DMS 273 (cell line): ENCODE data around the gene SIPA1.
"Not testable (repeated sequence)": the region's sequence is repeated elsewhere in the genome, so short reads cannot be mapped to it uniquely, and the experiment has no call there.

Experiments used
- DNase-seq: peaks from one replicate; lab custom pipeline; 2025; ENCODE audit not compliant: unreplicated experiment; lab: John Stamatoyannopoulos, UW

The SIPA1 gene

DNA sequence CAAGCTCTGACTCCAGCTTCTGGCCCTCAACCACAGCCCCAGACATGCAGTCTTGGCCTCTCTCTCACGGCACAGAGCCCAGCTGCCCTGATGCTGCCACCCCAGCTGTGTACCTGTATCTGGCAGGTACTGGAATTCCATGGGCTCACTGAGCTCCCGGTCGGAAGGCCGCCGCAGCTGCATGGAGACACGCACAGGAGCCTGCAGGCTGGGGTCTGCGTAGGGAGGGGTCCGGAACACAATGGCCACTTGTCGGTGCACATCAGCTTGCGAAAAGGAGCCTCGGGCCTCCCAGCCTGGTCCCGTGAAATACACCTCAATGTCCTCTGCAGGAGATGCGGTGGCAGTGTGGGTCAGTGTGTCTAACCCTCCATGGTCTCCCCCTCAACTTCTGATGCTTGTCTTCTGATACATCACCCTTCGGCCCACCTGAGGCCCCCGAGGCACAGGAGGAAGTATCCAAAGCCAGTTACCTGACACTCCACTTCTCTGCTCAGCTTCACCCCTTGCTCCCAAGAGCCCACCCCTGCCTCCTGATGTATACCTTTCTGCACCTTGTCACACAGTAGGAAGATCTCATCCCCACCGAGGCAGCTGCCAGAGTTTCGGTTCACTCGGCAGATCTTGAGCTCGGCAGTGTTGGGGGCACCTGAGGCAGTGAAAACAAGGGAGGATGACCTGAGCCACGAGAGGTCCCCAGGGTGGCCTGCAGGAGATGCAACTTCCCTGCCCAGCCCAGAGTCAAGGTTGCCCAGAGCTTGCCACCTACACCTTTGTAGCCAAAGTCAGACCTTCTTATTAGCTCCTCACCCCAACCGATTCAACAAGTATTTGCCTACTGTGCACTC, 20.5 kb downstream of the SIPA1 start:
- no peak for DNase-seq

DNA sequence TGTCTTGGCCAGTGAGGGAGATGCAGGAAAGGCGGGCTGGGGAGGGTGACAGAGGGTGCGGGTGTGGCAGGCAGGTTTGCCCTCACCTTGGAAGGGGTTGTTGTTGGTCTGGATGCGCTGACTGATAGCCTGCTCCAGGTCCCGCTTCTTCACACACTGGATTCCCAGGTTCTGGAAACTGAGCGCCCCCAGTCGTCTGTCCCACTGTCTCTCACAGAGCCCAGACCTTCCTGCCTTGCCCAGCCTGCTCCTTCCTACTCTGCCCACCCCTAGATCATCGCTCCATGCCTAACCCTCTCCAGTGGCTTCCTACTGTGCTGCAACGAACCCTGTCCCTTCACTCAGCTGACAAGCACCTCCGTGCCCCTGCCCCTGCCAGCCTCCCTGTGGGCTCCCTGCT, 22.1 kb downstream of the SIPA1 start:
- DNase-seq = no peak

DNA sequence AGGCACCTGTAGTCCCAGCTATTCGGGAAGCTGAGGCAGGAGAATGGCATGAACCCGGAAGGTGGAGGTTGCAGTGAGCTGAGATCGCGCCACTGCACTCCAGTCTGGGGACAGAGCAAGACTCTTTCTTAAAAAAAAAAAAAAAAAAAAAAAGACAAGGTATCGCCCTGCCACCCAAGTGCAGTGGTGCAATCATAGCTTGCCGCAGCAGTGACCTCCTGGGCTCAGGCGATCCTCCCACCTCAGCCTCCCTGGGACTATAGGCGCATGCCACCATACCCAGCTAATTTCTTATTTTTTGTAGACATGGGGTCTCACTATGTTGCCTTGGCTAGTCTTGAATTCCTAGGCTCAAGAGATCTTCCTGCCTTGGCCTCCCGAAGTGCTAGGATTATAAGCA, 23.0 kb downstream of the SIPA1 start:
- not testable (repeated sequence) for DNase-seq

- DNase-seq = no peak
Observed at GRCh38 chr11:65661599-65662246, 23.8 kb downstream of the SIPA1 start.

DNA sequence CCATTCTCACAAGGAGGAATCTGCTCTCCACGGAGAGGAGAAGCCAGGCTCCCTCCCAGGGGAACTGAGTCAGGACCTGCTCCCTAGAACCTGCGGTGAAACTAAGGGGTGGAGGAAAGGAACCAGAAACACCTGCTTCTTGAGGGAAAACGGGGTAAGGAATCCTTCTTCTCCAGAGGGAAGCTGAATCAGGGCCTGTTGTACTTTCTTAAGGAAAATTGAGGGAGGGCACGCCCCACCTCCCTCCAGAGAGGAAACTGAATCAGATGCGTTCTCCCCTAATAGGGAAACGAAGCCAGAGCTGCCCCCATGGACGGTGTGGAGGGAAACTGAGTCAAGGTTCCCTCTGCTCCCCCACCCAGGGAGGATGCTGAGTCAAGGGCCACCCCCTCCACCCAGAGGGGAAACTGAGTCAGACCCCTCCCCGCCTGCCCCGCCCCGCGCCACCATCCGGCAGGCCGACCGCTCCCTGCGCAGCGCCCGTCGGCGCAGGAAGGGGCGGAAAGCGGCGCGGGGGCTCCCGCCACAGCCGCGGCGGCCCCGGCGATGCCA, 24.4 kb downstream of the SIPA1 start:
- DNase-seq = no peak

DNA sequence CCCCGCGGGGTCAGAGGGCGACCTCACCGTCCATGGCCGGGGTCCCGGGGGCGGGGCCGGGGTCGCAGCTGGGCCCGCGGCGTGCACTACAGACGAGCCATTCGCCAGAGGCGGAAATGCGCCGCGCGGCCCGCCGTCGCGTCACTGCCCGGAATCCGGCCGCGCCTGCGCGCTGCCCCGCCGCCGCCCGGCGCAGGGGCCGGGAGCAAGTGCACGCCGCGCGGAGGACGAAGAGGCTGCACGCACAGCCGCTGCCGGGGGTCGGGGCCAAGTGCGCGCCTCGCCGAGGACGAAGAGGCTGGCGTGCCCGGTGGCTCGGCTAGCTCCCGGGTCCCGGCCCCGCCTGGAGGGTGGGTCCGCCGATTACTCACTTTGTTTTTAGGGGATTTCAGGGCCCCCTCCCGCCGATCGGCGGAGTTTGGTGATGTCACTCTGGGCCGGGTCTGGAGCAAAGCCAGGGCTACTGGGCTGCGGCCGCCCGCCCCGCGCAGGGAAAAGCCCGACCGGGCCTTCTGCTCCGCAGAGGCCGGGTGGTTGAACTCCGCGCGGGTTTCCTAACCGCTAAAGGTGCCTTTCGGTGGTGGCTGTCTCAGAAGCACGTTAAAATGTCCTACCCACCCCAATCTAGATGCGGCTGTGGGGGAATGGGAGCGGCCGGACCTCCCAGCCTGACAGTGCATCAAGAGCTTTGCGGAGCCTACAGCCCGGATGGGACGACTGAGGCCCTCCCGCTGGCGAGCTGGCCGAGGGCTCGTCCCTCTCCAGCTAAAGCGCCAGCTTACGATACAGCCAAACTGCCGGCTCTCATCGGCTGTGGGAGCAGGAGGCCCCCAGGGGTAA, 25.1 kb downstream of the SIPA1 start, which contains the start of gene RELA:
Gene RELA, minus strand, starts transcription at position 118 of the 840 bp plus-strand sequence. Its CDS starts 84 bp downstream, at position 34.
- peak; percentile 94 for DNase-seq

DNA sequence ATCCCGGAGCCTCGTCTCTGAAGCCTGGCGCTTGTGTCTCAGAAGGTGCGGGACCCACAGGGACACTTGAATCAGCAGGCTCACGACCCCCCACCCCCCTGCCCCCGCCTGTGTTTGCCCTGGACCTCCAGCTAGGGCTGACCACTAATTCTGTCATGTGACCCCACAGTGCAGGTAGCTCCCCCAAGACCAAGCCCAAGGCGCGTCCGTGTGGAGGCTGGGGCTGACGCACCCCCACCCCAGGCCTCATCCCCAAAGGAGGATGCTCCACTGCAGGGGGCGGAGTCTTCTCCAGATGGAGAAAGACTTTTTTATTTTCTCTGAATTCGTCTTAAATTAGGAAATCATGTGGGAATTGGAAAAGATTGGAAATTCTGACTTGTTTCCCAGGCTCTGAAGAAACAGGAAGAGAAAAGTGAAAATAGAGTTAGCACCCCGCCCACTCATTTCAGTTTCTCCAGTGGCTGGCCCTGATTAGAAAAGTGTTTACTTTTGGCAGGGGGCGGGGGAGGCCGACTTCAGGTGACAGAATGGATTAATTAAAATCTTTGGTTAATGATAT, 25.8 kb downstream of the SIPA1 start:
- DNase-seq = peak; percentile 58

- DNase-seq = no peak
Observed at GRCh38 chr11:65672180-65672860, 34.4 kb downstream of the SIPA1 start.

DNA sequence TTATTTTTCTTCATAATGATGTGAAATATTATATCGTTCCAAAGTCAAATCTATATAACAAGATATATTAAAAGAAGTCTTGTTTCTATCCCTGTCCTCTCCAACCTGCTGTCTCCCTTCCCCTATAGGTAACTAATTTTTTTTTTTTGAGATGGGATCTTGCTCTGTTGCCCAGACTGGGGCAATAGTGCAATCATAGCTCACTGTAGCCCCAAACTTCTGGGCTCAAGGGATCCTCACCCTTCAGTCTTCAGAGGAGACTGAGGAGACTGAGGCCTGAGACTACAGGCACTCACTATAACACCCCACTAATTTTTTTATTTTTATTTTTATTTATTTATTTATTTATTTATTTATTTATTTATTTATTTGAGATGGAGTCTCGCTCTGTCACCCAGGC, 35.1 kb downstream of the SIPA1 start:
- no peak for DNase-seq

DNA sequence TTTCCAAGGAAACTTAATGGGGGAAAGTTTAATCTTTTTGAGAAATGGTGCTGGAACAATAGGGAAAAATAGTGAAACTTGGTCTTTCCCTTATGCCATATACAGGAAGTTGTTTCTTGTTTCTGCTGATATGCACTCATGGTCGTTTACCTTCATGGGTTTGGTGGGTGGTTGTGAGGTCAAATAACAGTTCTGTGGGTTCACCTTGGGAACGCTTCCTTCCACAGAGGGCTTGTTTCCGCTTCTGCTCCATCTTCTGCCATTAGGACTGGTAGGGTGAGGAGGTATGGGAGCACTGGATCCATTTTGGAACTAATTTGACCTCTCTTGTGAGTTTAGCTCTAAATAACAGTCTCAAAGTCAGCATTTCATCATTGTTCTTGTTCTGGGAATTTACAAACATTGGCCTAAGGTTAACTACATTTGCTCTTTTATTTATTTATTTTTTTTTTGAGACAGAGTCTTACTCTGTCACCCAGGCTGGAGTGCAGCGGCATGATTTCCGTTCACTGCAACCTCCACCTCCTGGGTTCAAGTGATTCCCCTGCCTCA, 42.4 kb downstream of the SIPA1 start:
- no peak for DNase-seq

DNA sequence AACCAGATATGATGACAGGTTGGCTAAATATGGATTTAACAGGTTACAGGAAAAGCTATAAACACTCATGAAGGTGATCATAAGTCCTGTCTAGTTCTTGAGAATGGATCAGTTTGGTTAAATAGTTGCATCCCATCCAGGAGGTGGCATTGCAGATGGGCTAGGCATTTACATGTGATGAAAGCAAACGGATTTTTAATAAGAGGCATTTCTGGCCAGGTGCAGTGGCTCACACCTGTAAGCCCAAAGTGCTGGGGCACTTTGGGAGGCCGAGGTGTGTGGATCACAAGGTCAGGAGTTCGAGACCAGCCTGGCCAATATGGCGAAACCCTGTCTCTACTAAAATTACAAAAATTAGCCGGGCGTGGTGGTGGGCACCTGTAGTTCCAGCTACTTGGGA, 45.6 kb downstream of the SIPA1 start:
- DNase-seq = not testable (repeated sequence)

DNA sequence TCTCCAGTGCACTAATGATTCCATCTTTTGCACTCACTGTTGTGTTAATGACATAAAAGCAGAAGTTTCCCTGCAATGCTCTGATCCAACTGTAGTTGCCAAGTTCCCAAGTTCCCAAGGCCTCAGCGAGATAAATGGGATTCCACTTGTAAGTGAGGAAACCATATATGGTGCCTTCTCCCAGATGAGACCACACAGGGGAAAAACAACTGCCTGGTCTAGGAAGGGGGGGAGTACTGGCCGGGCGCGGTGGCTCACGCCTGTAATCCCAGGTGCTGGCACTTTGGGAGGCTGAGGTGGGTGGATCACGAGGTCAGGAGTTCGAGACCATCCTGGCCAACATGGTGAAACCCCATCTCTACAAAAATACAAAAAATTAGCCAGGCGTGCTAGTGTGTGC, 48.1 kb downstream of the SIPA1 start:
- no peak for DNase-seq

- not testable (repeated sequence) for DNase-seq
Observed at GRCh38 chr11:65691847-65692246, 53.9 kb downstream of the SIPA1 start.

DNA sequence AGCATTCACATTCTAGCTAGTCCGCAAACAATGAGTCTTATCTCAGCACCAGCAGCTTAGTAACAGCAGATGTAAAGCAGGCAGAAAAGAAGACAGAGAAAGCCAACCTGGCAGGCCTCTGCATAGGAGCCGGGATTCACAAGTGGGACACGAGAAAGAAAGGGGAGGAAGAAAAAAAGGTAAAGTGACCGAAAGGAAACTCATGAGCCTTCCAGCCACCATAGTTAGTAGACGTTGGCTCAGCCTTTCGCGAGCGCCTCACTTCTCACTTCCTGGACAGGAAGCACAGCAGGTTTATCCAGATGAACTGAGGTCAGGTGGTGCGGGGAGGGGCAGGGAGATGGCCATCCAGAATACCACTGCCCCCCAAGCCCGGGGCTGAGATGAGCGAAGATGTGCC, 54.5 kb downstream of the SIPA1 start:
- DNase-seq = no peak

DNA sequence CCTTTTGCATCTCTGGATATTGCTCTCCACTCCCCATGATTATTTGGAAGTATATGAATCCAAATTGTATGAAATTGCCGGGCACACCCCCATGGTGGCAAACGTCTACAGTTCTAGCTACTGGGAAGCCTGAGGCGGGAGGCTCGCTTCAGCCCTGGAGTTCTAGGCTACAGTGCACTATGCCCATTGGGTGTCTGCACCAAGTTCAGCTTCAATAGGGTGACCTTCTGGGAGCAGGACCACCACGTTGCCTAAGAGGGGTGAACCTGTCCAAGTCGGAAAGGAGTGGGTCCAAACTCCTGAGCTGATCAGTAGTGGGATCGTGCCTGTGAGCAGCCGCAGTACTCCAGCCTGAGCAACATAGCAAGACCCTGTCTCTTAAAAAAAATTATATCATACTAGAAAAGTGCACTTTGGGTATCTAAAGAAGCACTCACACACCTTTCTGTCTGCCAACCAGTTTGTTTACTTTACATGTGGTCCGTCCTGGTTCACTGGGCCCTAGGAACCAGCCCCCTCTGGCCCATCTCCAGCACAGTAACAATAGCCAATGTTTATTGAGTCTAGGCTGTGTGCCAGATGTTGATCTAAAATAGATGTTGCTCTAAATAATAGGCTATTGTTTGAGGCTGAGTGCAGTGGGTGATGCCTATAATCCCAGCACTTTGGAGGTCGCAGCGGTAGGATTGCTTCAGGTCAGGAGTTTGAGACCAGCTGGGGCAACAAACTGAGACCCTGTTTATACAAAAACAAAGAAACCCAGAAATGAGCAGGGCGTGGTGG, 57.7 kb downstream of the SIPA1 start:
- DNase-seq = no peak

GRCh38 chr11:65696802-65697552, 59.1 kb downstream of the SIPA1 start:
- DNase-seq = no peak

- DNase-seq = no peak
Observed at GRCh38 chr11:65698205-65698604, 60.3 kb downstream of the SIPA1 start.

DNA sequence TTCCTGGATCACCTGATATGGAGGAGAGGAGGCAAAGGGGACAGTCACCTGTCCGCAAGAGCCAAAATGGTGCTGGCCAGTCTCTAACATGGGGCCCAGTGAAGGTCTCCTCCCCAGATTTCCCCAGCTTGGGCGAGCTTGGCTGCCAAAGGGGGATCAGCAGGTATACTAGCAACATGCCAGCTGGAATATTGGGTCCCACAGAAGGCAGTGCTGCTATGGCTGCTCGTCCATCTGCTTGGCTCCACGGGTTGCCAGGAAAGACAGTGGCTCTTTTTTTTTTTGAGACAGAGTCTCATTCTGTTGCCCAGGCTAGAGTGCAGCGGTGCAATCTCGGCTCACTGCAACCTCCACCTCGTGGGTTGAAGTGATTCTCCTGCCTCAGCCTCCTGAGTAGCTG, 61.4 kb downstream of the SIPA1 start:
- DNase-seq = peak; percentile 73

GRCh38 chr11:65700399-65700798, 62.5 kb downstream of the SIPA1 start:
- peak; percentile 41 for DNase-seq
